H1 (cell line): Measurements from ENCODE around the gene DDIAS. TPM values are rescaled to one million over a fixed set of nuclear protein-coding genes. Genes with fewer than 3 reads are reported as not detected.

Source experiments
- BACH1 ChIP-seq: IDR thresholded peaks from 2 replicates; pipeline ENCODE4 v1.6.1; 2012; ENCODE audit warnings: low read length, improper control_type of control experiment
- CEBPB ChIP-seq: IDR thresholded peaks from 2 replicates; pipeline ENCODE4 v1.6.1; 2012; ENCODE audit warnings: low read depth, low read length
- EZH2 ChIP-seq: fragments of 200-600 bp; sonication (generic); IDR thresholded peaks from 2 replicates; pipeline ENCODE4 v1.7.1; 2012; ENCODE audit warnings: low read depth, mild to moderate bottlenecking, moderate library complexity, low read length, inconsistent platforms; ENCODE audit not compliant: severe bottlenecking
- RXRA ChIP-seq: IDR thresholded peaks from 2 replicates; pipeline ENCODE4 v1.6.1; 2011; ENCODE audit warnings: low read depth, mild to moderate bottlenecking, low read length, moderate library complexity; ENCODE audit not compliant: insufficient read depth
- polyA plus RNA-seq, 7 experiments: library from polyadenylated mRNA; depleted of rRNA in 3 of 7; stranded (reverse) in 5 of 7; unstranded in 2 of 7; fragments of >200 nt in 5 of 7; fragments of 200-250 nt in 2 of 7; gene quantifications; 1 replicate in 5 of 7; 2 replicates in 1 of 7; 4 replicates in 1 of 7; pipeline versions ENCODE4 v1.2.1 to v1.2.3, GENCODE V29; 2011 to 2013; ENCODE audit warnings: missing spikeins in 2 of 7, mixed read lengths in 2 of 7
- total RNA-seq: library from RNA; stranded (reverse); fragmentation: NEBNext Ultra II Directional; extraction: Animal tissue kit (Norgen Biotek cat#: 25700); gene quantifications from 2 replicates; pipeline ENCODE4 v1.2.1, GENCODE V29; 2021

Gene DDIAS
- total and polyA plus RNA-seq, 2 of the 8 experiments (the other 6 are each of a cell fraction or from before 2014, with no cell fraction given), result 11.6 to 25.7 TPM

DNA sequence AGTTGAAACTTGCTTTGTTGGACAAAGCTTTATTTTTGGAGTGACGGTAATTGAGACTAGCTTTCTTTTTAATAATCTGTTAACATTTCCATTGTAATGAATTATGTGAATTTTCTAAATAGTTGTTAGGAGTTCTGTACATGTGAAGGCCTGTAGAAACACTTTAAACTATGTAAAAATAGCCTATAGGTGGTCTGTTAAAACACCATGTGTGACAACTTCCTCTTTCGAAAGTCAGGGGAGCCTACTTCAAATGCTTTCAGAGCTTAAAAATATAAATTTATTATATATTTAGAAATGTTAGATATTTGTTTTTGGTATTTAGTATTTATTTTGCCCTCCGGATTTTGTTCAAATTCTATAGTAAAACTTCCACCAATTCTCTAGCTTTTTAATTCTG is 28.7 kb downstream of the DDIAS start (continued):
- TF ChIP-seq EZH2, result no peak
- no peak for TF ChIP-seq RXRA
- no peak for TF ChIP-seq BACH1
- no peak for TF ChIP-seq CEBPB
